Chondrocyte (in vitro differentiated cells): ENCODE results near the gene ARID4B. TPM values are rescaled to one million over a fixed set of nuclear protein-coding genes. Genes with fewer than 3 reads are reported as not detected.

Source experiments
- DNase-seq: peaks from one replicate; pipeline ENCODE4 v3.0.0; 2021; ENCODE audit warnings: mixed read lengths, low spot score
- H3K27ac Mint-ChIP-seq: one replicate; pipeline ENCODE4 v1.8.0; 2021; ENCODE audit warnings: mild to moderate bottlenecking, moderate library complexity, mixed read lengths; ENCODE audit not compliant: unreplicated experiment
- H3K27me3 Mint-ChIP-seq: 2 replicates; pipeline ENCODE4 v1.8.0; 2021; ENCODE audit warnings: low read depth, mixed read lengths
- H3K36me3 Mint-ChIP-seq: 2 replicates; pipeline ENCODE4 v1.8.0; 2021; ENCODE audit warnings: low read depth, mixed read lengths
- H3K4me1 Mint-ChIP-seq: 2 replicates; pipeline ENCODE4 v1.8.0; 2021; ENCODE audit warnings: low read depth, mild to moderate bottlenecking, mixed read lengths
- H3K4me3 Mint-ChIP-seq: one replicate; pipeline ENCODE4 v1.8.0; 2021; ENCODE audit warnings: mild to moderate bottlenecking, moderate library complexity, mixed read lengths; ENCODE audit not compliant: unreplicated experiment
- H3K9me3 Mint-ChIP-seq: 2 replicates; pipeline ENCODE4 v1.8.0; 2021; ENCODE audit warnings: low read depth, mixed read lengths
- total RNA-seq: library from RNA; stranded (reverse); gene quantifications from 3 replicates; pipeline ENCODE4 v1.2.1, GENCODE V29; 2021
- TF ChIP-seq, protein P1 (sequence below): fragments of 200-600 bp; sonication (generic); IDR thresholded peaks from 2 replicates; pipeline ENCODE4 v1.5.0; 2021; ENCODE audit warnings: antibody characterized with exemption, mild to moderate bottlenecking, moderate library complexity

The ARID4B gene
- total RNA-seq, 1 donor from 2014 or later = 26.5 TPM

DNA sequence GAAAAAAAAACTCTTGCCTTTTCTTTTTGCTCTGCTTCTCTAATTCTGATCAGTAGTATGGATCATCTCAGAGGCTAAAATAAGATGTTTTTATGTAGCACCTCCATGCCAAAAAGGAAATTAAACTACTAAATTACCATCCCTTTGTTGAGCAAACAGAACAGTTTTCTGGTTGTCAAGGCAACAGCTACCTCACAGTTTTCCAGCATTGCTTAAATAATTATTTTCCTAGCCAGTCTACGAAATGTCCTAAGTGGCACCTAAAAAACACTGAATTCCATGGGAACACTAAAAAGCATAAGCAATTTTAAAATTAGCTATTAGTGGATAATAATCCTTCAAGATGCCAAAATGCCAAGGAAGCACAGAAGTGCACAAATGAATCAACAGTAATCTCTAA, 61.7 kb downstream of the ARID4B start:
- H3K9me3 Mint-ChIP-seq = no peaks in the 10 kb centered on the region
- DNase-seq = no peak
- TF ChIP-seq, protein P1, sequence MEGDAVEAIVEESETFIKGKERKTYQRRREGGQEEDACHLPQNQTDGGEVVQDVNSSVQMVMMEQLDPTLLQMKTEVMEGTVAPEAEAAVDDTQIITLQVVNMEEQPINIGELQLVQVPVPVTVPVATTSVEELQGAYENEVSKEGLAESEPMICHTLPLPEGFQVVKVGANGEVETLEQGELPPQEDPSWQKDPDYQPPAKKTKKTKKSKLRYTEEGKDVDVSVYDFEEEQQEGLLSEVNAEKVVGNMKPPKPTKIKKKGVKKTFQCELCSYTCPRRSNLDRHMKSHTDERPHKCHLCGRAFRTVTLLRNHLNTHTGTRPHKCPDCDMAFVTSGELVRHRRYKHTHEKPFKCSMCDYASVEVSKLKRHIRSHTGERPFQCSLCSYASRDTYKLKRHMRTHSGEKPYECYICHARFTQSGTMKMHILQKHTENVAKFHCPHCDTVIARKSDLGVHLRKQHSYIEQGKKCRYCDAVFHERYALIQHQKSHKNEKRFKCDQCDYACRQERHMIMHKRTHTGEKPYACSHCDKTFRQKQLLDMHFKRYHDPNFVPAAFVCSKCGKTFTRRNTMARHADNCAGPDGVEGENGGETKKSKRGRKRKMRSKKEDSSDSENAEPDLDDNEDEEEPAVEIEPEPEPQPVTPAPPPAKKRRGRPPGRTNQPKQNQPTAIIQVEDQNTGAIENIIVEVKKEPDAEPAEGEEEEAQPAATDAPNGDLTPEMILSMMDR = no peak
- no peaks in the 10 kb centered on the region for H3K27me3 Mint-ChIP-seq
- H3K36me3 Mint-ChIP-seq = no peaks in the 10 kb centered on the region
- H3K27ac Mint-ChIP-seq = peak overlapping the region; percentile 45
- no peak overlapping the region for H3K4me3 Mint-ChIP-seq
- peaks cover 27% of the 10 kb centered on the region for H3K4me1 Mint-ChIP-seq

DNA sequence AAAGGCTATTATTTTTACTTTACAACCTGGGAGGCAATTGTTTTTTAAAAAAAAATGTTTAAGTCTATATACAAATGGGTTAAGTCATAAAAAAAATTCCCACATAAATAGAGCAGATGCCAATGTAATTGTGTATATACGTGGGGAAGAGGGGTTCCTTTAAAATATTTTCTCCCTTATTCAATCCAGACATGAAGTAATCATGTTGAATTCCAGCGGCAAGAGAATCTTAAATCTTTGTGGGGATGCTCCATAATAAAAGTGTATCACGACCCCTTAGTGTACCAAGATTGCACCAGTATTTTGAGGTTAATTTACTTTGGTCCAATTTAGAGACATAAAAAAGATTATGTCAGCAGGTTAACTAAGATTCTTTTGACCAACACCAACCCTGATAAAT, 62.1 kb downstream of the ARID4B start:
- no peak overlapping the region for H3K4me3 Mint-ChIP-seq
- H3K4me1 Mint-ChIP-seq = peaks cover 25% of the 10 kb centered on the region
- H3K36me3 Mint-ChIP-seq = no peaks in the 10 kb centered on the region
- no peak for DNase-seq
- no peak overlapping the region for H3K27ac Mint-ChIP-seq
- no peaks in the 10 kb centered on the region for H3K27me3 Mint-ChIP-seq
- TF ChIP-seq, protein P1 = no peak
- H3K9me3 Mint-ChIP-seq = no peaks in the 10 kb centered on the region

DNA sequence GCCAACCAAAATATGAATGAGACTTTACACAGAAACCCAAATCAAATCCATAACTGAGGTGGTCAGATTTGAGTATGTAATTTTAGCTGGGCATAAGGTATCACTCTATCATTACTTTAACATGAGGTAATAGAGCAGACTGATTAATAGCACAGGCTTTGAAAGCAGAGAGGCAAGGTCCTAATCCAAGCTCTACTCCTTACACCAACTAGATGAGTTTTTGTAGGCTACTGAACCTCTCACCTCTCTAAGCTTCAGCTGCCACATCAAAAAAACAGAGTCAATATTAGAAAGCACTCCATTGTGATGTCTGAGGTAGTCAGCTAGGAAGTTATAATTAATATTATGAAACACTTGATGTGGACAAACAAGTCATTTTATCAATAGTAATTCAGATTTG, 63.7 kb downstream of the ARID4B start:
- DNase-seq = no peak
- H3K4me1 Mint-ChIP-seq = peaks cover 18% of the 10 kb centered on the region
- TF ChIP-seq, protein P1 = no peak
- no peaks in the 10 kb centered on the region for H3K9me3 Mint-ChIP-seq
- no peak overlapping the region for H3K4me3 Mint-ChIP-seq
- no peaks in the 10 kb centered on the region for H3K36me3 Mint-ChIP-seq
- no peaks in the 10 kb centered on the region for H3K27me3 Mint-ChIP-seq
- no peak overlapping the region for H3K27ac Mint-ChIP-seq

DNA sequence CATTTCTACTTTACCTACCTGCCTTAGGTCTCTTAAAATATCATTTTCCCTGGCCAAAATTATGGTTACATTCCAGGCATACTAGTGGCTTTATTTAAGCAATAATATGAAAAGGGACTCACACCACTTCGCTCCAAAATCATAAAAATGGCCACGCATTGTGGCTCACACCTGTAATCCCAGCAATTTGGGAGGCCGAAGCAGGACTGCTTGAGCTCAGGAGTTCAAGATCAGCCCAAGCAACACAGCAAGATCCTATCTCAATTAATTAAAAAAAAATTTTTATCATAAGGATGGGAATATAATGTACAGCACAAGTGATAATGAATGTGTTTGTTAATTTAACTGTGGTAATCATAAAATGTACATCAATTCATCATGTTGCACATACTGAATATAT, 65.4 kb downstream of the ARID4B start:
- H3K27ac Mint-ChIP-seq = no peak overlapping the region
- H3K4me1 Mint-ChIP-seq = peaks cover 18% of the 10 kb centered on the region
- H3K9me3 Mint-ChIP-seq = no peaks in the 10 kb centered on the region
- DNase-seq = no peak
- no peak overlapping the region for H3K4me3 Mint-ChIP-seq
- TF ChIP-seq, protein P1 = no peak
- no peaks in the 10 kb centered on the region for H3K27me3 Mint-ChIP-seq
- no peaks in the 10 kb centered on the region for H3K36me3 Mint-ChIP-seq

DNA sequence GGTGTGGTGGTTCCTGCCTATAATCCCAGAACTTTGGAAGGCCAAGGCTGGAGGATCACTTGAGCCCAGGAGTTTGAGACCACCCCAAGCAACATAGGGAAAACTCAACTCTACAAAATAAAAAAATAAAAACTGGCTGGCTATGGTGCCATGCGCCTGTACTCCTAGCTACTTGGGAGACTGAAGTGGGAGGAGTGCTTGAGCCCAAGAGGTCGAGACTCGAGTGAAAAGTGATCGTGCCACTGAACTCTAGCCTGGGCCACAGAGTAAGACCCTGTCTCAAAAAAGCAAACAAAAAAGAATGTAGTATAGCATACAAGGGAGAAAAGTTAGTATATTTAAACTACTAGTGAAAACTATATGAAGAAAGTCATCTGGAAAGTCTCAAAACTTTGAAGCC, 66.7 kb downstream of the ARID4B start:
- no peak for DNase-seq
- Mint-ChIP-seq H3K27ac (no peak overlapping the region), H3K9me3 (no peaks in the 10 kb centered on the region), H3K27me3 (no peaks in the 10 kb centered on the region), H3K4me1 (peaks cover 17% of the 10 kb centered on the region), H3K4me3 (no peak overlapping the region), H3K36me3 (no peaks in the 10 kb centered on the region)
- TF ChIP-seq, protein P1 = no peak
